H9 (cell line): ENCODE data around the gene DNLZ. TPM values are rescaled to one million over a fixed set of nuclear protein-coding genes. Genes with fewer than 3 reads are reported as not detected.

Experiments used
- DNase-seq: peaks from one replicate; pipeline ENCODE4 v3.0.0-alpha.2; 2017
- H2AFZ ChIP-seq: one replicate; pipeline ENCODE4 v1.6.1; 2013; ENCODE audit warnings: mild to moderate bottlenecking, low read length, control low read depth, moderate library complexity
- H2AK5ac ChIP-seq: 2 replicates; pipeline ENCODE4 v1.6.1; 2013; ENCODE audit warnings: low read length, control low read depth, mixed read lengths; ENCODE audit not compliant: insufficient read length
- H2BK120ac ChIP-seq: one replicate; pipeline ENCODE4 v1.6.1; 2013; ENCODE audit warnings: low read depth, mild to moderate bottlenecking, low read length, control low read depth, inconsistent platforms; ENCODE audit not compliant: poor library complexity, severe bottlenecking
- H2BK12ac ChIP-seq: 2 replicates; pipeline ENCODE4 v1.6.1; 2013; ENCODE audit warnings: low read length, control low read depth, mixed read lengths, low read depth; ENCODE audit not compliant: insufficient read length
- H2BK15ac ChIP-seq: 2 replicates; pipeline ENCODE4 v1.6.1; 2013; ENCODE audit warnings: low read depth, low read length, control low read depth
- H2BK20ac ChIP-seq: one replicate; pipeline ENCODE4 v1.6.1; 2013; ENCODE audit warnings: low read depth, mild to moderate bottlenecking, low read length, control low read depth, inconsistent platforms; ENCODE audit not compliant: poor library complexity, severe bottlenecking
- H2BK5ac ChIP-seq: 2 replicates; pipeline ENCODE4 v1.6.1; 2013; ENCODE audit warnings: low read length, control low read depth, mixed read lengths; ENCODE audit not compliant: insufficient read length
- H3K14ac ChIP-seq: 2 replicates; pipeline ENCODE4 v1.6.1; 2013; ENCODE audit warnings: low read length, control low read depth; ENCODE audit not compliant: insufficient read depth
- H3K18ac ChIP-seq: 2 replicates; pipeline ENCODE4 v1.6.1; 2013; ENCODE audit warnings: low read depth, mild to moderate bottlenecking, mixed read lengths, low read length, control low read depth; ENCODE audit not compliant: insufficient read length
- H3K23ac ChIP-seq: 2 replicates; pipeline ENCODE4 v1.6.1; 2013; ENCODE audit warnings: low read length, control low read depth, mixed read lengths, low read depth; ENCODE audit not compliant: insufficient read length
- H3K23me2 ChIP-seq: 2 replicates; pipeline ENCODE4 v1.6.1; 2013; ENCODE audit warnings: low read depth, mild to moderate bottlenecking, mixed read lengths, low read length, control low read depth; ENCODE audit not compliant: insufficient read length, poor library complexity, severe bottlenecking
- H3K27ac ChIP-seq: 2 replicates; pipeline ENCODE4 v1.5.1; 2013; ENCODE audit warnings: low read length, control low read depth, mixed read lengths, low read depth; ENCODE audit not compliant: insufficient read length
- H3K27me3 ChIP-seq: 2 replicates; pipeline ENCODE4 v1.6.1; 2013; ENCODE audit warnings: low read length, control low read depth, inconsistent platforms; ENCODE audit not compliant: insufficient read depth
- H3K4ac ChIP-seq: 2 replicates; pipeline ENCODE4 v1.6.1; 2013; ENCODE audit warnings: low read depth, mild to moderate bottlenecking, control low read depth, inconsistent platforms, low read length, moderate library complexity
- H3K4me1 ChIP-seq: 2 replicates; pipeline ENCODE4 v1.6.1; 2013; ENCODE audit warnings: low read length, control low read depth, inconsistent platforms; ENCODE audit not compliant: insufficient read depth
- H3K4me2 ChIP-seq: 2 replicates; pipeline ENCODE4 v1.6.1; 2013; ENCODE audit warnings: low read length, control low read depth, mixed read lengths; ENCODE audit not compliant: insufficient read length, insufficient read depth
- H3K56ac ChIP-seq: 2 replicates; pipeline ENCODE4 v1.6.1; 2013; ENCODE audit warnings: low read depth, mild to moderate bottlenecking, mixed read lengths, low read length, control low read depth; ENCODE audit not compliant: insufficient read length
- H3K79me1 ChIP-seq: 2 replicates; pipeline ENCODE4 v1.6.1; 2013; ENCODE audit warnings: low read depth, mild to moderate bottlenecking, moderate library complexity, low read length, control low read depth, inconsistent platforms; ENCODE audit not compliant: insufficient read depth, poor library complexity, severe bottlenecking
- H3K79me2 ChIP-seq: 2 replicates; pipeline ENCODE4 v1.6.1; 2013; ENCODE audit warnings: low read length, control low read depth, inconsistent platforms; ENCODE audit not compliant: insufficient read depth
- H3K9ac ChIP-seq: 2 replicates; pipeline ENCODE4 v1.6.1; 2013; ENCODE audit warnings: low read length, control low read depth, mixed read lengths; ENCODE audit not compliant: insufficient read length; ENCODE audit errors: extremely low read depth
- H3K9me3 ChIP-seq: one replicate; pipeline ENCODE4 v1.6.1; 2013; ENCODE audit warnings: low read depth, low read length, inconsistent platforms; ENCODE audit not compliant: control insufficient read depth
- H3T11ph ChIP-seq: one replicate; pipeline ENCODE4 v1.6.1; 2013; ENCODE audit warnings: mild to moderate bottlenecking, low read length, control low read depth, inconsistent platforms
- H4K20me1 ChIP-seq: one replicate; pipeline ENCODE4 v1.6.1; 2013; ENCODE audit not compliant: control insufficient read depth, insufficient read length, insufficient read depth
- H4K5ac ChIP-seq: 2 replicates; pipeline ENCODE4 v1.6.1; 2013; ENCODE audit warnings: low read depth, mild to moderate bottlenecking, mixed read lengths, low read length, control low read depth; ENCODE audit not compliant: insufficient read length
- H4K8ac ChIP-seq: replicated peaks from 2 replicates; pipeline ENCODE4 v1.6.1; 2013; ENCODE audit warnings: low read length, control low read depth, mixed read lengths, low read depth; ENCODE audit not compliant: insufficient read length
- H4K91ac ChIP-seq: 2 replicates; pipeline ENCODE4 v1.6.1; 2013; ENCODE audit warnings: low read depth, mild to moderate bottlenecking, moderate library complexity, mixed read lengths, low read length, control low read depth; ENCODE audit not compliant: insufficient read length
- H3K27ac Mint-ChIP-seq, 3 experiments: 2 replicates in 2 of 3; 3 replicates in 1 of 3; pipeline ENCODE4 v1.8.0; 2020 to 2021; ENCODE audit warnings: mixed read lengths in 3 of 3, mild to moderate bottlenecking in 1 of 3, moderate library complexity in 1 of 3
- H3K27me3 Mint-ChIP-seq: 2 replicates; pipeline ENCODE4 v1.8.0; 2021; ENCODE audit warnings: low read depth, mild to moderate bottlenecking, moderate library complexity, mixed read lengths
- H3K36me3 Mint-ChIP-seq, 3 experiments: 2 replicates in 2 of 3; 3 replicates in 1 of 3; pipeline ENCODE4 v1.8.0; 2020 to 2021; ENCODE audit warnings: low read depth in 3 of 3, mixed read lengths in 3 of 3; ENCODE audit not compliant: insufficient read depth in 1 of 3
- H3K4me1 Mint-ChIP-seq, 2 experiments: 2 replicates each; pipeline ENCODE4 v1.8.0; 2020; ENCODE audit warnings: mixed read lengths in 2 of 2
- H3K4me3 Mint-ChIP-seq, 2 experiments: 2 replicates in 1 of 2; 3 replicates in 1 of 2; pipeline ENCODE4 v1.8.0; 2020 to 2021; ENCODE audit warnings: mild to moderate bottlenecking in 2 of 2, mixed read lengths in 2 of 2, moderate library complexity in 1 of 2
- H3K9me3 Mint-ChIP-seq, 2 experiments: 2 replicates in 1 of 2; 3 replicates in 1 of 2; pipeline ENCODE4 v1.8.0; 2020; ENCODE audit warnings: mild to moderate bottlenecking in 2 of 2, mixed read lengths in 2 of 2, moderate library complexity in 1 of 2
- CTCF ChIP-seq: fragments of 200-600 bp; sonication (generic); conservative IDR thresholded peaks from 3 replicates; pipeline ENCODE4 v1.8.0; 2021; ENCODE audit warnings: antibody characterized with exemption, mild to moderate bottlenecking
- WGBS: extraction: QIAGEN DNeasy Blood & Tissue Kit; methylation state at CpG from one replicate; pipeline ENCODE4 v1.1.7; 2013; ENCODE audit warnings: missing lambda C conversion rate, low lambda C conversion rate, mixed read lengths; ENCODE audit not compliant: insufficient read length; ENCODE audit errors: extremely low coverage; 5-methylcytosine and 5-hydroxymethylcytosine counted together
- total RNA-seq: library from RNA; stranded (reverse); gene quantifications from 2 replicates; pipeline ENCODE4 v1.2.1, GENCODE V29; 2021

DNLZ gene
- total RNA-seq, 1 experiment from 2014 or later, result 24.8 TPM

DNA sequence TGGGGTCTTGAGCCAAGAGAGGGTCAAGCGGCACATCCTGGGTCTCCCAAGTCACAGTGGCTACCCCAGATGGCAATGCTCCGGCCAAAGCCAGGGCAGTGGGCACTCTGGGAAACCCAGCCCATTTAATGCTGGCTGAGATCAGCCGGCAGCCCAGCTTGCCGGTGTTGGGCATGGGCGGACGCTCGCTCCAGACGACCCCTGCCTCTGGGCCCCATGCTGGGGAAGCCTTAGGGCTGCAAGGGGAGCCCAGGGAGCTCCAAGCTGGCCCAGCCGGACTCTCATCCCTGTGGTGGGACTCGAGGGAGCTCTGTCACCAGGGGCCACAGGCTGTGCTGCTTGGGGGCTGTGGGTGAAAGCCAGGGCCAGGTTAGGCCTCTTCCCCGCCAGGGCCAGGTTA, 15.9 kb upstream of the DNLZ start:
- Histone ChIP-seq H3K23ac (no peak overlapping the region), H4K8ac (no peak overlapping the region), H4K91ac (no peak overlapping the region), H2BK12ac (no peak overlapping the region), H3K79me1 (no peaks in the 10 kb centered on the region), H3K9ac (no peak overlapping the region), H3K27ac (no peak overlapping the region), H2BK20ac (no peak overlapping the region), H3K4me1 (no peaks in the 10 kb centered on the region), H3K23me2 (no peaks in the 10 kb centered on the region), H2AFZ (no peak overlapping the region), H4K20me1 (no peaks in the 10 kb centered on the region), H3K79me2 (no peaks in the 10 kb centered on the region), H3K4me2 (no peak overlapping the region), H3K4ac (no peak overlapping the region), H2BK5ac (no peak overlapping the region), H3K27me3 (no peaks in the 10 kb centered on the region), H3K9me3 (no peaks in the 10 kb centered on the region), H4K5ac (no peak overlapping the region), H2AK5ac (no peak overlapping the region), H3T11ph (no peak overlapping the region), H3K18ac (no peak overlapping the region), H2BK15ac (no peak overlapping the region), H2BK120ac (no peak overlapping the region), H3K56ac (no peak overlapping the region), H3K14ac (no peak overlapping the region)
- no peak for TF ChIP-seq CTCF
- Mint-ChIP-seq H3K27ac (no peak overlapping the region), H3K36me3 (peaks cover 7 to 44% (median 28%) of the 10 kb centered on the region in 3 experiments; a peak in 6 of 7 replicates), H3K27me3 (no peaks in the 10 kb centered on the region), H3K4me3 (no peak overlapping the region), H3K9me3 (no peaks in the 10 kb centered on the region), H3K4me1 (no peaks in the 10 kb centered on the region)
- no CpG with 5 or more reads among the region's 11 CpGs for WGBS
- DNase-seq, result no peak
